ENCODE results near the gene HMGN1.
A peak's percentile ranks its signal among the peaks of the same experiment; 100 is the strongest.

Gene HMGN1

GRCh38 chr21:39388038-39388810 is 39.3 kb upstream of the HMGN1 start:
- peak; percentile 89 for DNase-seq (ENCODE audit: low read depth)
- peak overlapping the region; percentile 61 for H3K4me3 ChIP-seq (ENCODE audit: low read depth, low read length)
- TF ChIP-seq MYC (IDR thresholded peaks at IDR 0.05; ENCODE audit: low read depth, low read length) (no peak), CTCF (IDR thresholded peaks at IDR 0.05; ENCODE audit: low read depth, low read length) (peak; percentile 74), POLR2A (IDR thresholded peaks at IDR 0.05; ENCODE audit: extremely low read depth, insufficient read length) (no peak)
- TF ChIP-seq, protein P1, sequence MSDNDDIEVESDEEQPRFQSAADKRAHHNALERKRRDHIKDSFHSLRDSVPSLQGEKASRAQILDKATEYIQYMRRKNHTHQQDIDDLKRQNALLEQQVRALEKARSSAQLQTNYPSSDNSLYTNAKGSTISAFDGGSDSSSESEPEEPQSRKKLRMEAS (IDR thresholded peaks at IDR 0.05; ENCODE audit: low read depth, low read length) = peak; percentile 31; the same call in 1 of the 2 replicates

GRCh38 chr21:39387461-39388037 is 38.7 kb upstream of the HMGN1 start:
- H3K4me3 ChIP-seq (ENCODE audit: low read depth, low read length) = peak overlapping the region; percentile 61
- DNase-seq (ENCODE audit: low read depth) = peak; percentile 93
- peak; percentile 58 for TF ChIP-seq POLR2A (IDR thresholded peaks at IDR 0.05; ENCODE audit: extremely low read depth, insufficient read length)
- TF ChIP-seq, protein P1 (IDR thresholded peaks at IDR 0.05; ENCODE audit: low read depth, low read length) = peak; percentile 39; the same call in 1 of the 2 replicates
- TF ChIP-seq MYC (IDR thresholded peaks at IDR 0.05; ENCODE audit: low read depth, low read length) = peak; percentile 47; the same call in 1 of the 2 replicates
- no peak for TF ChIP-seq CTCF (IDR thresholded peaks at IDR 0.05; ENCODE audit: low read depth, low read length)

DNA sequence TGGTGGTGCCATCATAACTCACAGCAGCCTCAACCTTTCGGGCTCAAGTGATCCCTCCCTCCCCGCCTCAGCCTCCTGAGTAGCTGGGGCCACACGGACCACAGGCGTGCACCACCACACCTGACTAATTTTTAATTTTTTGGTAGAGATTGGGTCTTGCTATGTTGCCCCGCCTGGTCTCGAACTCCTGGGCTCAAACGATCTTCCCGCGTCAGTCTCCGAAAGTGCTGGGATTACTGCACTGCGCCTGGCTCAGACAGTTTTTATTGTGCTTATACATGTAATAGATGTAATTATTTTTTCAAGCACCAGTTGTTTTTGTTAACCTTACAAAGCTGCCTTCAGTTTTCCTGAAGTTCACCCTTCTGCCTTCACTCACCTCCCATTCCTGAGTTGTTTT is 38.0 kb upstream of the HMGN1 start:
- peak overlapping the region; percentile 40 for H3K4me3 ChIP-seq (ENCODE audit: low read depth, low read length)
- no peak for TF ChIP-seq MYC (IDR thresholded peaks at IDR 0.05; ENCODE audit: low read depth, low read length)
- TF ChIP-seq POLR2A (IDR thresholded peaks at IDR 0.05; ENCODE audit: extremely low read depth, insufficient read length) = no peak
- TF ChIP-seq CTCF (IDR thresholded peaks at IDR 0.05; ENCODE audit: low read depth, low read length) = no peak
- TF ChIP-seq, protein P1 (IDR thresholded peaks at IDR 0.05; ENCODE audit: low read depth, low read length) = no peak
- DNase-seq (ENCODE audit: low read depth) = no peak

GRCh38 chr21:39386194-39386593 is 37.3 kb upstream of the HMGN1 start:
- TF ChIP-seq MYC (IDR thresholded peaks at IDR 0.05; ENCODE audit: low read depth, low read length) (peak; percentile 47; the same call in 1 of the 2 replicates), CTCF (IDR thresholded peaks at IDR 0.05; ENCODE audit: low read depth, low read length) (no peak), POLR2A (IDR thresholded peaks at IDR 0.05; ENCODE audit: extremely low read depth, insufficient read length) (no peak)
- TF ChIP-seq, protein P1 (IDR thresholded peaks at IDR 0.05; ENCODE audit: low read depth, low read length) = peak; percentile 44; the same call in 1 of the 2 replicates
- H3K4me3 ChIP-seq (ENCODE audit: low read depth, low read length) = peak overlapping the region; percentile 54

GRCh38 chr21:39385299-39386145 is 36.6 kb upstream of the HMGN1 start:
- H3K4me3 ChIP-seq (ENCODE audit: low read depth, low read length) = peak overlapping the region; percentile 54
- peak; percentile 90 for DNase-seq (ENCODE audit: low read depth)
- TF ChIP-seq POLR2A (IDR thresholded peaks at IDR 0.05; ENCODE audit: extremely low read depth, insufficient read length) = peak; percentile 47
- TF ChIP-seq MYC (IDR thresholded peaks at IDR 0.05; ENCODE audit: low read depth, low read length) = no peak
- TF ChIP-seq, protein P1 (IDR thresholded peaks at IDR 0.05; ENCODE audit: low read depth, low read length) = no peak
- TF ChIP-seq CTCF (IDR thresholded peaks at IDR 0.05; ENCODE audit: low read depth, low read length) = no peak

More at GRCh38 chr21:39386194-39386593, 37.3 kb upstream of the HMGN1 start:
- DNase-seq (ENCODE audit: low read depth) = peak; percentile 84
